Thoracic aorta (tissue), 2 donors: ENCODE measurements around the gene ATP1A1. TPM values are rescaled to one million over a fixed set of nuclear protein-coding genes. Genes with fewer than 3 reads are reported as not detected.

ENCODE experiments used
- ATAC-seq: fragments of 150-250 bp; one replicate; pipeline ENCODE4 v1.8.0; 2017; ENCODE audit warnings: low read depth; ENCODE audit not compliant: insufficient number of reproducible peaks, low FRiP score
- DNase-seq: peaks from one replicate; pipeline ENCODE4 v3.0.0-alpha.2; 2020; ENCODE audit warnings: low spot score
- H3K27ac ChIP-seq, 2 donors: fragments of 200-600 bp; sonication (generic); 1 replicate in 1 of 2; 2 replicates in 1 of 2; pipeline ENCODE4 v1.5.1; 2016; ENCODE audit warnings: mild to moderate bottlenecking in 2 of 2, moderate library complexity in 2 of 2
- H3K27me3 ChIP-seq: fragments of 200-600 bp; sonication (generic); replicated peaks from 2 replicates; pipeline ENCODE4 v1.6.0; 2016; ENCODE audit warnings: mild to moderate bottlenecking; ENCODE audit not compliant: insufficient read depth
- H3K36me3 ChIP-seq: fragments of 200-600 bp; sonication (generic); one replicate; pipeline ENCODE4 v1.5.1; 2016
- H3K4me1 ChIP-seq, 2 donors: fragments of 200-600 bp; sonication (generic); 1 replicate in 1 of 2; 2 replicates in 1 of 2; pipeline versions ENCODE4 v1.5.1 to v1.6.0; 2016; ENCODE audit warnings: low read depth in 2 of 2, mild to moderate bottlenecking in 1 of 2; ENCODE audit not compliant: control insufficient read depth in 1 of 2
- H3K4me3 ChIP-seq: fragments of 200-600 bp; sonication (generic); 2 replicates; pipeline ENCODE4 v1.5.1; 2016; ENCODE audit warnings: mild to moderate bottlenecking
- H3K9me3 ChIP-seq: fragments of 200-600 bp; sonication (generic); 2 replicates; pipeline ENCODE4 v1.5.1; 2016
- CTCF ChIP-seq: fragments of 200-600 bp; sonication (generic); IDR thresholded peaks from one replicate; pipeline ENCODE4 v1.5.1; 2019; ENCODE audit warnings: antibody characterized with exemption
- total RNA-seq, 2 donors: library from RNA; depleted of rRNA; stranded (reverse); fragments of >200 nt; gene quantifications; one replicate each; pipeline versions ENCODE4 v1.1.0 to v1.2.3, GENCODE V29; 2016

Gene ATP1A1
- total RNA-seq, 2 donors from 2014 or later = 244 to 310 TPM

GRCh38 chr1:116435806-116436610 is 63.0 kb downstream of the ATP1A1 start:
- H3K27me3 ChIP-seq = no peaks in the 10 kb centered on the region
- no peaks in the 10 kb centered on the region for H3K36me3 ChIP-seq
- peaks cover 4 to 19% of the 10 kb centered on the region in 2 donors for H3K4me1 ChIP-seq
- no peak overlapping the region for H3K4me3 ChIP-seq
- no peaks in the 10 kb centered on the region for H3K9me3 ChIP-seq
- no peak for TF ChIP-seq CTCF
- ATAC-seq (no peak), DNase-seq (no peak)
- no peak overlapping the region for H3K27ac ChIP-seq

GRCh38 chr1:116436611-116436970 is 63.5 kb downstream of the ATP1A1 start:
- Histone ChIP-seq H3K36me3 (no peaks in the 10 kb centered on the region), H3K27me3 (no peaks in the 10 kb centered on the region), H3K4me3 (no peak overlapping the region), H3K27ac (no peak overlapping the region), H3K4me1 (peaks cover 4 to 19% of the 10 kb centered on the region in 2 donors), H3K9me3 (no peaks in the 10 kb centered on the region)
- TF ChIP-seq CTCF = no peak
- no peak for ATAC-seq
- no peak for DNase-seq

GRCh38 chr1:116439701-116440100 is 66.7 kb downstream of the ATP1A1 start:
- Histone ChIP-seq H3K27me3 (no peaks in the 10 kb centered on the region), H3K4me1 (peaks cover 4 to 35% of the 10 kb centered on the region in 2 donors), H3K9me3 (no peaks in the 10 kb centered on the region), H3K4me3 (no peak overlapping the region), H3K27ac (peak overlapping the region; percentile 16 to 60), H3K36me3 (no peaks in the 10 kb centered on the region)
- no peak for TF ChIP-seq CTCF
- ATAC-seq (no peak), DNase-seq (no peak)

GRCh38 chr1:116440731-116441130 is 67.7 kb downstream of the ATP1A1 start:
- Histone ChIP-seq H3K4me1 (peaks cover 4 to 35% of the 10 kb centered on the region in 2 donors), H3K27me3 (no peaks in the 10 kb centered on the region), H3K36me3 (no peaks in the 10 kb centered on the region), H3K4me3 (no peak overlapping the region), H3K9me3 (no peaks in the 10 kb centered on the region), H3K27ac (peak overlapping the region; percentile 4 to 60)
- no peak for TF ChIP-seq CTCF
- ATAC-seq (no peak), DNase-seq (no peak)

GRCh38 chr1:116445534-116445933 is 72.5 kb downstream of the ATP1A1 start:
- Histone ChIP-seq H3K9me3 (no peaks in the 10 kb centered on the region), H3K4me3 (no peak overlapping the region), H3K36me3 (no peaks in the 10 kb centered on the region), H3K27me3 (no peaks in the 10 kb centered on the region), H3K4me1 (peaks cover 7 to 32% of the 10 kb centered on the region in 2 donors), H3K27ac (no peak overlapping the region)
- TF ChIP-seq CTCF = no peak
- ATAC-seq = no peak
- DNase-seq = no peak
